Forelimb muscle (tissue), 1 donor: ENCODE results near the gene JAZF1. TPM values are rescaled to one million over a fixed set of nuclear protein-coding genes. Genes with fewer than 3 reads are reported as not detected.

Source experiments
- DNase-seq: peaks from one replicate; pipeline ENCODE4 v3.0.0-alpha.2; 2013; ENCODE audit warnings: low read depth
- polyA plus RNA-seq: library from polyadenylated mRNA; unstranded; fragments of 120-200 nt; gene quantifications from one replicate; pipeline ENCODE4 v1.2.1, GENCODE V29; 2013; ENCODE audit not compliant: insufficient read length

Gene JAZF1
- polyA plus RNA-seq, 1 donor, result 26.0 TPM

DNA sequence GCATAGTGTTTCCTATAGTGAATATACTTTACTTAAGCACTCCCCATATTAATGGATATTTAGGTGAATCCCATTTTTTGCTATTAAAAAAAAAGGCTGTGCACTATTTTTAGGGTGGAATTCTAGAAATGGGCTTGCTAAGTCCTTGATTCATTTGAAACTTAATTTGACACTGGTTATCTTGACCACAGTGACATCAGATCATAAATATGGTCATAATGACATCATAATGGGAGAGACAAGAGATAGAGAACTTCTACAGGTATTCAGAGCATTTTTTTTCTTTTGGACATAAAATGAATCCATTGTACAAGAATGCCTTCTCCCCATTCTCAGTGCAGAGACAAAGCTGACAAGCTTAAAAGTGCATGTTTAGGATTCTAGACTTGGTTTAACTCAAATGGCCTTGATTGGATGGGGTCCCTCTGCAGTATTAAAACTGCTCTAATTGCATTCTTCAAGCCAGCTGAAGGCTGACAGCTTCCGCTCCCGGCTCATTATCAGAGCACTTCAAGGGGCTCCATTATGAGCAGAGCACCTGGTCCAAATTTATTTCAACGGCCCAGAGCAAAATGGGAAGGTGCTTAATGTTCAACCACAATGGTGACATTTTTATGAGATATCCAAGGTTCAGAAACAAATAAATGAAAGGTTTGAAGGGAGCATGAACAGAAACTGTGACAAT is 104.8 kb downstream of the JAZF1 start:
- no peak for DNase-seq

DNA sequence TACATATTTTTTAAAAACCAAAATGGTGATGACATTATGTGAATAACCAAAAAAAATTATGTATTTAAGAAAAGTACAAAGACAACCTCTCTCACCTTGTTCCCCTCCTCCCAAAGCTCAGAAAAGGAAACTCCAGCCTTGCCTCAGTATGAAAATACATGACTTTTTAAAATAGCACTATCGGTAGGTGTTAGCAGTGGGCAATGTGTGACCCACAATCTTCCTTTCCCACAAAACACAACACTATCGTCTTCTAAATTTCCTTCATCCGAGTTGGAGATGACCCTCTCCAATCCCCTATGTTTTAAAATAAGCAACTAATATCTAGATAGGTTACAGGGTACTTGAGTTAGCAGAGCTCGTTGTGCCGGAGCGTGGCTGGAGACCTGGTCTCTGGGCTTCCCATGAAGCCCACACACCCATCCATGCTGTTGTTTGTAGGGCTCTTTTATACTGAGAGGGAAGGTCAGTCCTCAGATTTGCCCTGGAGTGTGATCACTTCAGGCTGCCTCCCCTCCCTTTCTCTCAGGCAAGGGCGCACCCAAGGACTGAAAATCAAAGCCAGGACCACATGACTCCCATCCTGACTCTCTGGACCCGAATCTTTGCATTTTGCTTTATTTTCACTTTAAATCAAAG is 107.6 kb downstream of the JAZF1 start:
- no peak for DNase-seq

DNA sequence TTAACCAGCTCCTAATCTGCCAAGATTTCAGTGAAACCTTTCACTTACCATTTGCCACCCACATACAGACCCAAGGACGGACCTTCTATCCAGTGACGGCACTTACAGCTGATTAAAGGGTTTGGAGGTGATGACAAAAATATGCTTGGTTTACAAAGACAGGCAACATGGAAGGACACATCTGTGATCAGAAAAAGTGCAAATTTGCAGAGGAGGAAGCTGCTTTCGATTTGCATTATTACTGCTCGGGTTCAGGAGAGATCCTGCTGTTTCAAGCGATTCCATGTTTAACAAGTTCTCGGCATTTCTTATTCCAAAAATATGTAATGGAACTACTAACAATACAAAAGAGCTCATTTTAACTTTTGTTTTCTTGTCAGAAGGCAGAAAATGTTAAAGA is 109.0 kb downstream of the JAZF1 start:
- no peak for DNase-seq

DNA sequence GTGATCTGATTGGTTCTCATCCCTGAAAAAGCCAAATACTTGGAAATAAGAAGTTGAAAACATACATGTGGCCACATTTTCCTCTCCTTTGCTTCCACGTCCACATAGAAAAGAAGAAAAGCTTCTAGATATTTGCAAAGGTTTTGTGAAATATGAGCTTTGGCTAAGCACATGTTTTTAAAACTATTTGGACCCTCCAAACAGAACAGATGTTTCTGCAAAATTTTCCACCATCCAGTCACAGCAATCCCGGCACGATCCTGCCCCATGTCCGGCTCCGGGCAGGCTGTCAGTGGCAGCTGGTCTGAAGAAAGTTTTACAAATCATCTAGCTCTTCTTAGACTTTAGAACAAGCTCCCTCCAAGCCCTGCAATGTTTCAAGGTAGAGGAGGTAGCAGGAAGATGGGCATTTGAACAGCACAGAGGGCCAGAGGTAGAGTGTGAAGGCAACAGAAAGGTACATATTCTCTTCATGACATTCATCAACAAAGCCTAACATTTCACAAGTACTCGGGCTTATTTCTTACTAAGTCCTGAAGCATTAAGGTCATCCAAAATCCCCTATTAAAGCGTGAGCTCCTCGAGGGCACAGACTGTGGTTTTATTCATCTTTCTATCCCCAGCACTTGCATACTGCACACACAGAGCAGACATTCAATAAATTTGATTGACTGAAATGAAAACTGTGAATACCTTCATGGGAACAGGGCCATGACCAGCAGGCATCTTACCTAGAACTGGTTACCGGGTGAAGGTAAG is 110.1 kb downstream of the JAZF1 start:
- DNase-seq, result no peak

DNA sequence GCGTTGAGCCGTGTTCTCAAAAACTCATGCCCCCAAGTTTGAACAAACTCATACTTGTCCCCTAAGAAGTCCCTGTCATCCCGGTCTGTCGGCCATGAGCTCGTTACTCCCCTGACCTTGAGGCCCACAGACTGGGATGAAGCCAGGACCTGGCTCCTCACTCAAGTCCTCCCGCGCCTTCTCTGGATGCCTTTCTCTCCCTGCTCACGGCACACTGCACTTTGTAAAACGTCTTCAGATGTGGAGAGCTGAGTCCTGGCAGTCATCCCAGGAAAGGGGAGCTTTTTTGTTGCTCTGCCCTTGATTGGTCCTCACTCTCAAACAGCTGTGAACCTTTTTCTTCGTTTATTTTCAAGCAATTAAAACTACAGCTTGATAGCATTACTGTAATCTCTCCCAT is 110.8 kb downstream of the JAZF1 start:
- peak; percentile 86 for DNase-seq

DNA sequence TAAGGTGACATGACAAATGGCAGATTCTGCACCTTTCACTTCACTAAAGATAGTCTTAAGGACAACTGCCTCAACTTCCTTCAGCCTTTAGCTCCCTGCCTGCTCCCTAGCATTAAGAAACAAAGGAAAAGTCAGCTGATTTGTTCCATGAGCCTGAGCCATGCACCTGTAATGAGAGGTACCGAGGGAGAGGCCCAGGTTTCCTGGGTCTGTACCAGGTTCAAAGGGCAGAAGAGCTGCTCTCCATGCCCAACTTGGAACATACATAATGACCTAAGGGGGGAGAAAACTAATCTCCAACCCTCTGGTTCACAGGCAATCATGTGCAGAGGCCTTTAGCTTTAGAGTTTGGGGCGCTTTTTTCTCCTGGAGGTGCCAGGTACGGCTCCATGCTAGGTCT is 111.2 kb downstream of the JAZF1 start:
- DNase-seq, result no peak

DNA sequence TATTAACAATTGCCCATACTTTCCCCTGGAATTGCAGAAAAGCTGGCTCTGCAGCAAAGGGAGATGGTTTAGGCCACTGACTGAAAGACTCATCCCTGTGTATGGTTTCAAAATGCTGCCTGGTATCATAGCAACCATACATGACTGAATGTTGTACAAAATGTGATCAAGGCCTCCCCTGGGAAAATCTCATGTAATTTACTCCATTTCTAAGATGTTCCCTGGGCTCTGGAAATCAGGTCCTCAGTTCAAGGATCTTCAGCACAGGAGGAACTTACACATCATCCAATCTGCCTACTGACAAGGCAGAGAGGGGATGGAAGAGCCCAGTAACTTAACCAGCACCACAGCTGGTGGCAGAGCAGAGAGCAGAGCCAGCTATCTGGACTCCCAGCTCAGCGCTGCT is 111.8 kb downstream of the JAZF1 start:
- DNase-seq, result peak; percentile 73

DNA sequence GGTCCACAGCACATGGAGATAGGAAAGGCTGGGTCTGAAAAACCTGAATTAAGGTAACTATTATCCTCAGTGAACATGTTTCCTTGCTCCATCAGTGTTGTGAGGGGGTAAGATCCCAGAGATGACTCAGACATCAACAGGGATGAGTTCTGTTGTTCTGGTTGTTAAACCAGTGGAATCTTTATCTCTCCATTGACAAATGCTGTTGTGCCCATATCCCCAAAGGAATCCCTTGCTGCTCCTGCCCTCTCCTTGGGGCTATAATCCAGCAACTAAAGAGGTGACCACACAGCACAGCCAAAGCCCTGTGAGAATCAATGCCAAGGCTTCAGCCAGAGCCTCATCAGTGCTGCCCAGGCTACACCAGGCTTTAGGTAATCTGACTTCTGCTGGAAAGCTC is 113.4 kb downstream of the JAZF1 start:
- no peak for DNase-seq

DNA sequence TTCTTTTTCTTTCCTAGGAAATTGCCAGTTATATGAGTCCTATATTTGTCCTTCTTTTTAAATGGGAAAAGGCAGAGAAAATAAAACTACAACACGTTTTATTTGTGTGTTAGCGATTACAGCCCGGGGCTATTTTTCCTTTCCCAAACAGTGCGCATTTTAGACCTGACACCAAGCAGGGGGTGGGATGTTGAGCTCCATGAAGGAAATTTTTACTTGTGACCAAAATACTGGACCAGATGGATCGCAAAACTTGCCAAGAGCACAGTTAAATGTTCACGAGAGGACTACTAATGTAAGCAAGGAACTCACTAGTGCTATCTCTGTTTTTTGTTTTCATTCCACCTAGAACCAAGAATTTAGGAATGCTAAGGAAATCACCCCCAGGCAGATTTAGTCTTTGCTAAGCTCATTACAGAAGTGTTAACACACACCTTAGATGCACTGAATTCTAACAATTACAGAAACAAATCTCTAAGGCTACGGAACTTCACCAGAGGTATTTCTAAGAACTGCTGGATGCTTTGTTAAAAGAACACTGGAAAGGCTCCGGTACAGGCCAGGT is 114.8 kb downstream of the JAZF1 start:
- DNase-seq, result peak; percentile 86

DNA sequence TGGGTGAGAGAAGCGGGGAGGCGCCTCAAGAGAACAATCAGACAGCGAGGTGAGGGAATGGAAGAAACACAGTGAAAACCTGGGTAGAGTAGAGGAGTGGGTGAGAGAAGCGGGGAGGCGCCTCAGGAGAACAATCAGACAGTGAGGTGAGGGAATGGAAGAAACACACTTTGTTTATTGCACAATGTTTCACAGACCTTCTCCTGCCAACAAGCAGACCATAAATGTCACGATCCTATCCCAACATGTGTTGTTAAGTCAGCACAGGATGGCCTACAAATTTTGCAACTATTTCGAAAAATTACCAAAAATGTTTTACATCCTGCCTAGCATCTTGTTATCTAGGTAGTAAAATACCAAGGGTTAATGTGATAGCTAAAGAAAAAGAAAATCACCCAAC is 115.3 kb downstream of the JAZF1 start:
- peak; percentile 51 for DNase-seq

DNA sequence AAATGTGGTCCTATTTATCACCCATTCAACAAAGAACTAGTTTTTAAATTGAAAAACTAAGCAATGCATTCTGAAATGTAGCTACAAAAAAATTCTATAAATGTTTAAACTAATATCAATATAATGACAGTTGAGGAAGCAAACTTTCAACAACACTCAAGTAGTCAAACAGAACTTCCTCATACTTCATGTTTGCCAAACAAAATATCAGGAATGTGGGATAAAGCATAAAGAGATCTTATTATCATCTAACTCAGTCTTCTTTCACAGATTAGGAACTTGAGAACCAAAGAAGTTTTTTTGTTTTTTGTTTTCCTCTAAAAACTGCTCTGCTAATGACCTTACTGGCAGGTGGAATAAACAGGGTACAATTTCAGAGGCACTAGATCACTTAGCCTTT is 116.2 kb downstream of the JAZF1 start:
- DNase-seq, result no peak

DNA sequence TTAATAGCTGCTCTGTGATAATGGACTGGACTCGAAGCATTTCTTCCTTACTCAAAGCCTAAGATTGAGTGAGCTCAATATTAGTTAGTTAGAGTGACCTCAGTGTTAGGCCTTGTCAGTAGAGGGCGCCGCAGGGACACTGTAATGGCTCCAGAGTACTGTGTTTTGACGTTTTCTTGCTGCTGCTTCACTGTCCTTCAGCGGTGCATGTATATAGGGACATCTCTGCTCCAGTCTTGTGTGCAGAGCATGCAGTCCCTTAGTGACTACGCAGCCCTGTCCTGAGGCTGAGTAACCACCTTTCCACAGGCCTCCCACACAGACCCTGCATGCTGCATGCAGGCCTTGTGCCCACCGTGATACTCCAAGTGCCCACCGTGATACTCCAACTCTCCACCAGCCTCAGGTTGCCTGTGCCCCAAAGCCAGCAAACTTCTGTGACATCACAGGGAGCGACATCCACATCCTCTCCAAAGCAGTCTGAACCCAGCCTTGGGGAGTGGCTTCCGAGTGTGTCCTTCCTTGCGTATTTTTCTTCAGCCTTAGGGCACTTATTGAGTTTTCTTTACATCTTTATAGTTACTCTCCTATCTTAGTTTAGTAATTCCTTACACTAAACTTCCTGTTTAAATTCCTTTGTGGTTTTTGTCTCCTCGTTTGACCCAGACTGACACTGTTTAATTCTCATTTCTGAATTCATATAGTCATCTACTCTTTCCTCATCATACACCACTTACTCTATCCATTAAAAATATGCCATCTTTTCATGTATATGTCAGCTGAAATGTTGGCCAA is 118.2 kb downstream of the JAZF1 start:
- peak; percentile 47 for DNase-seq

DNA sequence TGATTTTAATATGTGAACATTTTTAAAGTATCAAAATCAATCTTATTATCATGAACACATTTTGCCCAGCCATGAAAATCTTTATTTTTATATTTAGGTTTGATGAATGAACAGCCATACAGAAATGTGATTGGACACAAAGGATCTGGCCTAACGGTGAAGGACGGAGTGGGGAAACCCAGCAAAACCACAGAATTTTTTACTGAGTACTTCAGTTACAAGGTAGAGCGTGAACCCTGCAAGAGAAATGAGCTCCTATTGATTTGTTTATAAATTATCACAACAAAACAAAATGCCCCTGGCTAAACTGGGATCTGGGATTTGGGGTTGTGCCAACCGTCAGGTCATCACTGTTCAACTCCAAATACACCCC is 118.8 kb downstream of the JAZF1 start:
- no peak for DNase-seq

DNA sequence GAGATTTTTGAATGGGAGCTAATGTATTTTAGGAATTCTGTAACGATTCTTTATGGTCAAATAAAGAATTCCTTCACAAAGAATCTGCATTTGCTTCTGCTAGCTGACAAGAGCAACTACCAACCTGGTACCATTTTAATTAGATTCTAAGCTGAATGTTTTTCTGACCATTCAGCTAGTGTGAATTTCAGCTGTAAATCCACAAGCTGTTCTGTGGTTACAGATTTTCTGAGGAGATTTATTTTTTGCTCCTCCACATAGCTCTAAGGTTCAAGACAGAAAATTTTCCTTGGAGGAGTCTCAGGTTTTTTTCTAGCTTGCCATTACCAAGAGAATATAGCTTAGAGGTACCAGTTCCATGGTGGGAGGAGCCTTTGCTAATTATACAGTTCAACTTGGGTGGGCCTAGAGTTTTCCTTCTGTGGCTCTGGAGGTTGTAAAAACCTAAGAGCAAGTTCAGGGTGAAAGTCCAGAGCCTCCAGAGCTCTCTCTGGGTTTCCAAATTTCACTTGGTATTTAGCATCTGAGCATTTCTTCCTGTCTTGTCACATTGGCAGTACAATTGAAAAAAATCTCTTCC is 120.1 kb downstream of the JAZF1 start:
- no peak for DNase-seq

DNA sequence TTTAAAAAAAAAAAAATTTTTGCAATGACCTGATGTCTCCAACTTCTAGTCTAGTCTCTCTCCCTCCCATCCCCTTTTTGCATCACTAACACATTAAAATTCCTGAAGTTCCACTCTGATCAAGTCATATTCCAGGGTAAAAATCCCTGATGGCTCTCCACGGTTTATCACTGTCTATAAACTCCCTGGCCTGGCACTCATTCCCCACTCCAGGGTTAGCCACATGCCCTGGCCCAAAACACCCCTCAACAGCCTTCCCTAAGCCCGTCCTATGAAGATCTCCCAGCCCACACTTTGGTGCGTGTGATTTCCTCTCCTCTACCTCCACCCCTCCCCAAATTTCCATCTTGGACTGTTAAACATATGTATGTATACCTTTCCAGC is 125.4 kb downstream of the JAZF1 start:
- DNase-seq, result no peak

DNA sequence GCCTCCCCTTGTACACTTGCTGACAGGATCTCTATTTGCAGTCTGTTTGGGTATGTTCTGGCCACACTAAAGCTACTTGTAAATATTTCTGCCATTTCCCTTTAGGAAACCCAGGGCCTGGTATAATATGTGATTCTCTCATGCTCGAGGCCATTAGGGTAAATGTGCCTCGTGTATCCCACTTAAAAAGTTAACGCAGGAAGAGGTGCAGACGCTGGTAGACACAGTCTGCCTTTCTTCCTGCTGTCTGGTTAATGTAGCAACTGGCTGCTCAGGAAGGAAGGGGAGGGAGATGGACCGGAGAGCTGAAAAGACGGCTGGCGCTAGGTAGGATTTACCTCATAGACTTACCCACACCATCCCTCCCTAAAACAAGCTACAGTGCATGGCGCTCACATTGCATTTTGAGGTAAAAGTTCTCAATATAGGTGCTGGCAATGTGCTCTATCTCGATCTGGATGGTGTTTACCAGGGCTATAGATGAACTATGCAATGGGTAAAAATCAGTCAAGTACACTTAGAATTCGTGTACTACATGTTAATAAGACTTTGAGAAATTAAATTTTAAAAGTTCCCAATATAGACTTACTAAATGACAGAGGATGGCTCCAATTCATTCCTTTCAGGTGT is 125.9 kb downstream of the JAZF1 start:
- no peak for DNase-seq

DNA sequence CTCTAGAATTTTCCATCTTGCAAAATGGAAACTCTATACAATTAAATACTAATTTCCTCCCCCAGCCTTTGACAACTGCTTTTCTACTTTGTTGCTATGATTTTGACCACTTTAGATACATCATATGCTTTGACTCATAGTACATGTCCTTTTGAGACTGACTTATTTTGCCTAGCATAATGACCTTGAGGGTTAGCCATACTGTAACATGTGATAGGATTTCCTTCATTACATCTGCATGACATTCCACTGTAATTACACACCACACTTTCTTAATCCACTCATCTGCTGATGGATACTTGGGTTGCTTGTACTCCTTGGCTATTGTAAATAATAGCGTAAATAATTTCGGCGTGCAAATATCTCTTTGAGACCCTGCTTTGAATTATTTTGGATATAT is 127.7 kb downstream of the JAZF1 start:
- DNase-seq, result no peak

DNA sequence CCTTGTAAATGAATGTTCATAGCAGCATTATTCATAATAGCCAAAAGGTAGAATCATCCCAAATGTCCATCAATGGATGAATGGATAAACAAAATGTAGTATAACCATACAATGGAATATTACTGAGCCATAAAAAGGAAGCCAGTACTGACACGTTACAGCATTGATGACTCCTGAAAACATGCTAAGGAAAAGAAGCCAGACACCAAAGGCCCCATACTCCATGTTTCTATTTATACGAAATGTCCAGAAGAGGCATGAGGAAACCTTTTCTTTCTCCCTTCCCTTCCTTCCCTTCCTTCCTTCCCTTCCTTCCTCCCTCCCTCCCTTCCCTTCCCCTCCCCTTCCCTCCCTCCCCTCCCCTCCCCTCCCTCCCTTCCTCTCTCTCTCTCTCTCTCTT is 131.9 kb downstream of the JAZF1 start:
- no peak for DNase-seq

DNA sequence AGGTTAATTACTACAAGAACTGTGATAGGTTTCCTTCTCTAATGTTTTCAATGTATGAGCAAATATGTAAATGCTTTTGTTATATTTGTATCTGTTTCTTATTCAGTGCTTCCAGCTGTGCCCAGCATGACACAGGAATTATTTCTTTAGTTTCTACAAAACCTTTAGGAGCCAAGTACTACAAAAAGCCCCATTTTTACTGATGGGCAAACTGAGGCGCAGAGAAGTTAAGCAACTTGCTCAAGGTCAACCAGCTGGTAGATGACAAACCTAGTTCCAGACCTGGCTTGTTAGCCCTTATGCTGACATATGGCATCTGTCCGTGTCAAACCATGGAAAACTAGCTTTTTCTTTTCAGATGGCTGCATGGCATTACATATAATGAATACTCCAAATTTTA is 134.6 kb downstream of the JAZF1 start:
- DNase-seq, result no peak

DNA sequence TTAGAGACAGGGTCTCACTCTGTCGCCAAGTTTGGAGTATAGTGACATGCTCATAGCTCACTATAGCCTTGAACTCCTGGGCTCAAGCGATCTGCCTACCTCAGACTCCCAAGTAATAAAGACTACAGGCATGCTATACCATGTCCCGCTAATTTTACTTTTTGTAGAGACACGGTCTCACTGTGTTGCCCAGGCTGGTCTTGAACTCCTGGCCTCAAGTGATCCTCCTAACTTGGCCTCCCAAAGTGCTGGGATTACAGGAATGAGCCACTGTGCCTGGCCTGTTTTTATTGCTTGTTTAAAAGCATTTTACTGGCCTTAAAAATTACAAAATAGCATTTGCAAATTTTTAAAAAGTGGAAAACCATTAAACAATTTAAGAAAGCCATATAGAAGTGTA is 135.0 kb downstream of the JAZF1 start:
- no peak for DNase-seq

DNA sequence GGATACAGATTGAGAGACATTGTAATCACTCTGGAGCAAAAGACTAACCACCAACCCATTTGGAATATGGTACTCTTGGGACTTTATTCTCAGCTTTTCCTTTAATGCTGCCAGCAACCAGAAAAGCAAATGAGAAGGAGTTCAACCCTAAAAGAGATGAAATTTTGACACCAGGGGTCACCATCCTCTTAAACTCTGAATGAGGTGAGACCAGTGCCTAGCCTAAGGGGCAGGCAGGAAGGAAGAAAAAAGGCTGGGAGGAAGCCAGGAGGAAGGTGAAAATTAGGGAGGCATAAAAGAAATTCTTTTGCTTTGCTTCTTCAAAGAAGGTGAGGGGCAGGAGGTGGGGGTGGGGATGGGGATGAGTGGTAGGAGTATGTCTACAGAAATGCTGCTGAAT is 135.8 kb downstream of the JAZF1 start:
- no peak for DNase-seq
